Heart left ventricle (tissue), 16 donors: ENCODE measurements around the gene MRPL34. TPM values are rescaled to one million over a fixed set of nuclear protein-coding genes. Genes with fewer than 3 reads are reported as not detected.
A peak's percentile ranks its signal among the peaks of the same experiment; 100 is the strongest.

Experiments used
- ATAC-seq, 4 donors: fragments of 200-7000 bp; cut with Tn5 transposase; one replicate each; pipeline ENCODE4 v1.9.1; 2020 to 2022; ENCODE audit warnings: moderate library complexity in 4 of 4, mild to moderate bottlenecking in 3 of 4, moderate number of reproducible peaks in 1 of 4
- DNase-seq, 5 donors: peaks; one replicate each; pipeline ENCODE4 v3.0.0-alpha.2; 2020
- H3K27ac ChIP-seq, 12 donors: fragments of 200-600 bp; sonication (generic) in 4 of 12; one replicate each; pipeline versions ENCODE4 v1.5.0 to v1.8.0; 2016 to 2022; ENCODE audit warnings: mild to moderate bottlenecking in 2 of 12
- H3K27me3 ChIP-seq, 9 donors: fragments of 200-600 bp; sonication (generic) in 2 of 9; one replicate each; pipeline versions ENCODE4 v1.5.1 to v1.8.0; 2016 to 2022; ENCODE audit warnings: mild to moderate bottlenecking in 3 of 9
- H3K36me3 ChIP-seq, 9 donors: fragments of 200-600 bp; sonication (generic) in 2 of 9; one replicate each; pipeline versions ENCODE4 v1.5.0 to v1.8.0; 2018 to 2022; ENCODE audit warnings: mild to moderate bottlenecking in 2 of 9
- H3K4me1 ChIP-seq, 12 donors: fragments of 200-600 bp; sonication (generic) in 4 of 12; one replicate each; pipeline versions ENCODE4 v1.5.0 to v1.8.0; 2016 to 2022; ENCODE audit warnings: mild to moderate bottlenecking in 3 of 12
- H3K4me3 ChIP-seq, 12 donors: fragments of 200-600 bp; sonication (generic) in 4 of 12; one replicate each; pipeline versions ENCODE4 v1.5.0 to v1.8.0; 2017 to 2022; ENCODE audit warnings: mild to moderate bottlenecking in 9 of 12, moderate library complexity in 4 of 12
- H3K9me3 ChIP-seq, 12 donors: fragments of 200-600 bp; sonication (generic) in 4 of 12; one replicate each; pipeline versions ENCODE4 v1.5.0 to v1.8.0; 2016 to 2022; ENCODE audit warnings: mild to moderate bottlenecking in 1 of 12
- CTCF ChIP-seq, 12 donors: fragments of 200-600 bp; sonication (generic) in 4 of 12; IDR thresholded peaks; one replicate each; pipeline versions ENCODE4 v1.5.0 to v1.8.0; 2018 to 2022; ENCODE audit warnings: antibody characterized with exemption in 12 of 12, mild to moderate bottlenecking in 5 of 12
- POLR2A ChIP-seq, 2 donors: fragments of 450-650 bp; IDR thresholded peaks; one replicate each; pipeline ENCODE4 v1.6.1; 2017; ENCODE audit warnings: antibody characterized with exemption in 2 of 2, mild to moderate bottlenecking in 2 of 2, moderate library complexity in 2 of 2
- WGBS, 4 donors: extraction: QIAGEN DNeasy Blood & Tissue Kit in 2 of 4; methylation state at CpG; one replicate each; pipeline versions ENCODE4 v1.1.5 to v1.1.7; 2013 to 2018; 5-methylcytosine and 5-hydroxymethylcytosine counted together
- intact Hi-C, 10 donors: fragments of 100-400 bp; cut with DNase I; formaldehyde crosslinking; loops; one replicate each; pipeline versions ENCODE4 v1.11.1 to v1.14.2; 2022
- polyA plus RNA-seq, 2 donors: library from polyadenylated mRNA; stranded (reverse); fragments of 200-250 nt; gene quantifications; one replicate each; pipeline ENCODE4 v1.2.3, GENCODE V29; 2013
- total RNA-seq, 9 donors: library from RNA; depleted of rRNA in 2 of 9; stranded (reverse); fragments of >200 nt in 2 of 9; fragmentation: NEBNext Ultra II Directional in 3 of 9; extraction: Animal tissue kit (Norgen Biotek cat#: 25700) in 3 of 9; gene quantifications; one replicate each; pipeline versions ENCODE4 v1.1.0 to v1.2.4, GENCODE V29; 2016 to 2023
- donor health status: ischemic (EF 13 %, LVEDD 7.1; RV severe dilation, severe dysfunction).
- donor health status: healthy with polysubstance abuse.
- donor health status: DM: no; HTN: yes; CAD: no.
- donor health status: DM: no; HTN: no; CAD: no.
- donor health status: ischemic (EF 25% LVEDD 6.9; RV normal size, moderate dysfunction).
- donor health status: ischemic (EF 25% LVEDD 5.7; RV mildly dilated, moderate dysfunction).
- donor health status: healthy.
- donor health status: DM: yes; HTN: yes; CAD: no.
- donor health status: ischemic (EF 35%, LVEDD 5.7; RV mildly dilated, moderate dysfunction).
- donor health status: nonischemic (EF 11% LVEDD 7.7; RV severe dilation, severe dysfunction).
- donor health status: DM: yes; HTN: yes; CAD: no.
- donor health status: PGD.
- donor health status: ischemic (EF 29% LVEDD 5.4; RV normal size, mild dysfunction).
- donor health status: nonischemic (EF 23%, LVEDD 6.1; RV moderate dilation, normal function).

Gene MRPL34
- total and polyA plus RNA-seq, 11 donors: 97.8 to 389 (median 190) TPM

DNA sequence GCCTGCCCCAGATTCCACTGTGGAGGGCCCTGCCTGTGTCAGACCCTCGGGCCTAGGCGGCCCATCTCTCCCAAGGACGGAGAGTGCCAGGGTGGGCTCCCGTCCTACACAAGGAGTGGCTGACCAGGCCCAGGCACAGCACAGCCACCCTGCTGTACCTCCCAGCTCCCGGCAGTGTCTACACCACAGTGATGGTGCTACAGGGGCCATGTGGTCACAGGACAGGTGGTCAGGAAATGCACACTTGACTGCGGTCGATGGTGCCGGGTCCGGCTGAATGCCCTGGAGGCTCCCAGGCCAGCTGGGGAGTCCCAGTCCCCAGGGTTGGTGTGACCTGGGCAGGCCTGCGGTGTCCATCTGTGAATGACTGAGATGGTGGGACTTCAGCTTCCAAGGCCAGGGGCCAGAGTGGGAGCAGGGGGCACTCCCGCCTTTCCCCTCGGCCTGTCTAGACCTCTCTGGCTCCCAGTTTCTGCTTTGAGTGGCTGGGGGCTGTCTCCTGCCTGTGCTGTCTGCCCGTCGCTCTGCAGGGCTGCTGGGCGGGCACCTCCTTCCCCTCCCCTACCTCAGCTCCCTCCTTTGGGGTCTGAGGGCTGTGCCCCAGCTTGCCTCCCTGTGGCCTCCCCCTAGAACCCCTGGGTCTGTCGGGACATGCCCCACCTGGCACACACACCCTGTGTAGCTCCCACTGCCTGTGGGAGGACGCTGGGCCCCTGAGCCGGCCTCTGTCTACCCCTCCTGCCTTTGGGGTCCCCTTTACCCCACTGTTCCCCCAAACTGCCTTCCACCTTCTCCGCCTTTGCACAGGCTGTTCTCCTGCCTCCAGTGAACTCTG lies 16.2 kb downstream of the MRPL34 start:
- peaks cover 0 to 8% (median 0%) of the 10 kb centered on the region in 12 donors for H3K4me1 ChIP-seq
- H3K27me3 ChIP-seq: no peaks in the 10 kb centered on the region
- H3K36me3 ChIP-seq: peaks cover 0 to 50% (median 32%) of the 10 kb centered on the region in 9 donors
- H3K9me3 ChIP-seq: no peaks in the 10 kb centered on the region
- no peak overlapping the region for H3K27ac ChIP-seq
- ATAC-seq (peak in 1 of 4 donors; percentile 7), DNase-seq (no peak)
- H3K4me3 ChIP-seq: no peak overlapping the region
- intact Hi-C loops: no loop called here
- TF ChIP-seq POLR2A (IDR thresholded peaks at IDR 0.05) (no peak), CTCF (IDR thresholded peaks at IDR 0.05) (no peak)
- WGBS, 4 donors: 89 to 94% (median 91%) methylated on average over 7 to 19 of the region's 19 CpGs

DNA sequence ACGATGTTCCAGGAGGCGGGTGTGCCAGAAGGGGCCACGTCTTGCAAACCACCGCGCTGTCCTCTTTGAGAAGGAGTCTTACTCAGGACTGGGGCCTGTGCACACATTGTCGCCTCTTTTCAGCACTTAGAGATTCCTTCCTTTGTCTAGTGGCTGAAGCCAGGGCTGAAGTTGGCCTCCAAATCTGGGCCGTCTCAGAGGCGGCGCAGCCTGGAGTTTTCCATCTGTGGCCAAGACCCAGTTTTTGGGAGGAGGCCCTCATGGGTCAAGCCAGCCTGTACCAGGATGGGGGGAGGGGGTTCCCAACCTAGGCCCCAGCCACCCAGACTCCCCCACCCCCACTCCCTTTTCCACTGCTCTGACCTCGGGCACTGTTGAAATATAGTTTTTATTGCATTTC lies 17.2 kb downstream of the MRPL34 start:
- H3K36me3 ChIP-seq: peaks cover 0 to 50% (median 30%) of the 10 kb centered on the region in 9 donors
- no peak overlapping the region for H3K27ac ChIP-seq
- TF ChIP-seq CTCF (IDR thresholded peaks at IDR 0.05) (no peak), POLR2A (IDR thresholded peaks at IDR 0.05) (no peak)
- H3K27me3 ChIP-seq: no peaks in the 10 kb centered on the region
- ATAC-seq: no peak
- intact Hi-C loops: no loop called here
- 67 to 83% (median 81%) methylated on average over 5 to 10 of the region's 10 CpGs for WGBS, 4 donors
- peaks cover 0 to 8% (median 0%) of the 10 kb centered on the region in 12 donors for H3K4me1 ChIP-seq
- H3K4me3 ChIP-seq: no peak overlapping the region
- H3K9me3 ChIP-seq: no peaks in the 10 kb centered on the region
- DNase-seq: no peak

DNA sequence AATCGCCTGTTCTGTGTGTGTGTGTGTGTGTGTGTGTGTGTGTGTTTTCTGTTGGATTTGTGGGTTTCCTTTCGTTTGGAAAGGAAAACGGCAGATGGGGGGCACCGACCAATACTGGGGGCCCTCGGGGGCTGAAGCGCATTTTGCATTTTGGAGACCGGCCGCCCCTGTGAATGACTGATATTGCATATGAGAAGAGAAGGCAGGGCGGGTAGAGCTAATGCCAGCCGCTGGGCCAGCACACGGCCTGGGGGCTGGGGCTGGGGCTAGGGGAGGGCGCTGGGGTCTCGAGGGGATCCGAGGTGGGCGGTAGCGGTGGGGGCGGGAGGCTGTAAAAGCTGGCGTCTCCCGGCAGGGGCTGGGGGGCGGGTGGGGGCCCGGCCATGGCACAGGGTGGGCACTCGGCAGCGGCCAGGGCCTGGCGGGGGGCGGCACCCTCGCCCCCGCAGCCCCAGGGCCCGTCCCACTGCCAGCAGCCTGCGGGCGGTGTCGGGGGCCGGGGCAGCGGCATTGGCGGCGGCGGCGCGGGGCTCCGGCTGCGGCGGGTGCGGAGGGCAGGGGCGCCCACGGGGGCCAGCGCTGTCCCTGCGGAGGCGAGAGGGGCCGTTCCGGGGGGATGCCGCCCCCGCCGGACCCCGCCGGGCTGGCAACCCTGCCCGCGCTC lies 17.8 kb downstream of the MRPL34 start:
- no peaks in the 10 kb centered on the region for H3K9me3 ChIP-seq
- intact Hi-C loops: no loop called here
- no peaks in the 10 kb centered on the region for H3K27me3 ChIP-seq
- H3K4me3 ChIP-seq: peak overlapping the region in 2 of 12 donors; percentile 7 to 46
- H3K4me1 ChIP-seq: peaks cover 0 to 12% (median 0%) of the 10 kb centered on the region in 12 donors
- H3K27ac ChIP-seq: no peak overlapping the region
- ATAC-seq (no peak), DNase-seq (no peak)
- no peak for TF ChIP-seq CTCF (IDR thresholded peaks at IDR 0.05)
- H3K36me3 ChIP-seq: peaks cover 0 to 53% (median 30%) of the 10 kb centered on the region in 9 donors
- WGBS, 4 donors: 42 to 86% (median 51%) methylated on average over 11 to 56 of the region's 56 CpGs

DNA sequence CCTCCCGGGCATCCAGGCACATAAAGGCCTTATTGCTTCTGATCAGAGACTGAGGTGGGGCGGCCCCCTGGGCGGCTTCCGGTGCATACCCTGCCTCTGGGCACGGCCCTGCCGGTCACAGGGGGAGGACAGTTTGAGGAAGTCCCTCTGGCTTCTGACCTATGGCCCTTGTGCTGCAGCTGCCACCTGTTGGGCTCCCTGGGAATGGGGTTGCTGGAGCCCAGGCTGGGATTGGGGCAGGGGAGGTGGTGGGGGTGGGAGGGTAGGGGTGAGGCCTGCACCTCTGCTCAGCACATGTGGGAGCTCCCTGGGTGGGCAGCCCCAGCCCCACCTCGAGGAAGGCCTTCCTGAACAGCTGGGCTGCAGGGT lies 18.3 kb downstream of the MRPL34 start:
- no peak for TF ChIP-seq POLR2A (IDR thresholded peaks at IDR 0.05)
- no peak for TF ChIP-seq CTCF (IDR thresholded peaks at IDR 0.05)
- Histone ChIP-seq H3K27me3 (peaks cover 0 to 3% (median 0%) of the 10 kb centered on the region in 9 donors), H3K27ac (no peak overlapping the region), H3K36me3 (peaks cover 0 to 50% (median 28%) of the 10 kb centered on the region in 9 donors), H3K4me1 (peaks cover 0 to 17% (median 0%) of the 10 kb centered on the region in 12 donors), H3K4me3 (peak overlapping the region in 2 of 12 donors; percentile 7 to 46), H3K9me3 (no peaks in the 10 kb centered on the region)
- DNase-seq (no peak), ATAC-seq (no peak)
- 37 to 67% (median 44%) methylated on average over 1 to 7 of the region's 7 CpGs for WGBS, 4 donors
- intact Hi-C loops: no loop called here
